ENCODE results near the gene PRICKLE3. TPM values are rescaled to one million over a fixed set of nuclear protein-coding genes. Genes with fewer than 3 reads are reported as not detected.

Gene PRICKLE3
- total and polyA plus RNA-seq, 12 donors = 6.6 to 14.8 (median 9.4) TPM

- DNase-seq (no peak), ATAC-seq (no peak)
- H3K4me3 ChIP-seq = no peak overlapping the region
- WGBS, 2 donors = 57% methylated on average over 10 of the region's 10 CpGs
- H3K27ac ChIP-seq = no peak overlapping the region
- no peaks in the 10 kb centered on the region for H3K27me3 ChIP-seq
- intact Hi-C loops (cut with DNase I) = loop anchor here in 4 of 10 donors (5.0 to 10.0 kb wide), 3 partner anchors 44 to 82 kb away; partner anchors contain the start of genes CCDC22 (in 1 of the 4), FOXP3 (in 1 of the 4) and PPP1R3F (in 1 of the 4)
- TF ChIP-seq CTCF (IDR thresholded peaks at IDR 0.05) = peak in 8 of 9 donors; percentile 9 to 63 (median 50)
- H3K4me1 ChIP-seq = peaks cover 0 to 16% (median 7%) of the 10 kb centered on the region in 9 donors
- peaks cover 0 to 5% (median 0%) of the 10 kb centered on the region in 11 donors for H3K9me3 ChIP-seq
- H3K36me3 ChIP-seq = no peaks in the 10 kb centered on the region
Measured at GRCh38 chrX:49192722-49193328, 6.7 kb upstream of the PRICKLE3 start.

- intact Hi-C loops (cut with DNase I) = loop anchor here in 4 of 10 donors (5.0 to 10.0 kb wide), 3 partner anchors 46 to 83 kb away; partner anchors contain the start of genes CCDC22 (in 1 of the 4), FOXP3 (in 1 of the 4) and PPP1R3F (in 1 of the 4)
Measured at GRCh38 chrX:49191574-49192011, 5.4 kb upstream of the PRICKLE3 start.

GRCh38 chrX:49190821-49191573, 4.8 kb upstream of the PRICKLE3 start:
- 0 to 1% methylated on average over 27 to 32 of the region's 32 CpGs for WGBS, 2 donors
- Histone ChIP-seq H3K4me1 (peaks cover 0 to 16% (median 7%) of the 10 kb centered on the region in 9 donors), H3K27ac (peak overlapping the region; percentile 64 to 92 (median 90)), H3K36me3 (no peaks in the 10 kb centered on the region), H3K9me3 (peaks cover 0 to 5% (median 0%) of the 10 kb centered on the region in 11 donors), H3K4me3 (peak overlapping the region; percentile 32 to 87 (median 74)), H3K27me3 (no peaks in the 10 kb centered on the region)
- DNase-seq (peak; percentile 86 to 95), ATAC-seq (peak; percentile 89 to 94 (median 92))
- TF ChIP-seq CTCF (IDR thresholded peaks at IDR 0.05) = no peak
- intact Hi-C loops (cut with DNase I) = loop anchor here in 4 of 10 donors (5.0 to 10.0 kb wide), 3 partner anchors 46 to 84 kb away; partner anchors contain the start of genes CCDC22 (in 1 of the 4), FOXP3 (in 1 of the 4) and PPP1R3F (in 1 of the 4)

More at GRCh38 chrX:49191574-49192011, 5.4 kb upstream of the PRICKLE3 start:
- Histone ChIP-seq H3K9me3 (peaks cover 0 to 5% (median 0%) of the 10 kb centered on the region in 11 donors), H3K27ac (peak overlapping the region; percentile 61 to 92 (median 90)), H3K4me3 (peak overlapping the region; percentile 32 to 87 (median 74)), H3K27me3 (no peaks in the 10 kb centered on the region), H3K4me1 (peaks cover 0 to 16% (median 7%) of the 10 kb centered on the region in 9 donors), H3K36me3 (no peaks in the 10 kb centered on the region)
- 1 to 2% methylated on average over 29 to 33 of the region's 34 CpGs for WGBS, 2 donors
- peak in 2 of 8 donors; percentile 0 to 14 for ATAC-seq
- no peak for TF ChIP-seq CTCF (IDR thresholded peaks at IDR 0.05)
- no peak for DNase-seq

- peak overlapping the region in 2 of 10 donors; percentile 53 to 57 for H3K4me3 ChIP-seq
- WGBS, 2 donors = 87% methylated on average over 6 of the region's 6 CpGs
Measured at GRCh38 chrX:49189606-49190005, 3.4 kb upstream of the PRICKLE3 start.

More at GRCh38 chrX:49189606-49190005, 3.4 kb upstream of the PRICKLE3 start:
- intact Hi-C loops (cut with DNase I) = loop anchor here in 4 of 10 donors (5.0 to 10.0 kb wide), 3 partner anchors 48 to 85 kb away; partner anchors contain the start of genes CCDC22 (in 1 of the 4), FOXP3 (in 1 of the 4) and PPP1R3F (in 1 of the 4)
- Histone ChIP-seq H3K4me1 (peaks cover 0 to 23% (median 13%) of the 10 kb centered on the region in 9 donors), H3K9me3 (peaks cover 0 to 5% (median 0%) of the 10 kb centered on the region in 11 donors), H3K27me3 (no peaks in the 10 kb centered on the region), H3K27ac (peak overlapping the region in 9 of 10 donors; percentile 80 to 92 (median 87)), H3K36me3 (no peaks in the 10 kb centered on the region)
- ATAC-seq = no peak
- no peak for TF ChIP-seq CTCF (IDR thresholded peaks at IDR 0.05)
- DNase-seq = no peak
